ENCODE measurements around the gene FEZF1. TPM values are rescaled to one million over a fixed set of nuclear protein-coding genes. Genes with fewer than 3 reads are reported as not detected.
A peak's percentile ranks its signal among the peaks of the same experiment; 100 is the strongest.

FEZF1 gene
- total RNA-seq, 2 donors from 2014 or later, result 0.22 TPM; not detected in 1

DNA sequence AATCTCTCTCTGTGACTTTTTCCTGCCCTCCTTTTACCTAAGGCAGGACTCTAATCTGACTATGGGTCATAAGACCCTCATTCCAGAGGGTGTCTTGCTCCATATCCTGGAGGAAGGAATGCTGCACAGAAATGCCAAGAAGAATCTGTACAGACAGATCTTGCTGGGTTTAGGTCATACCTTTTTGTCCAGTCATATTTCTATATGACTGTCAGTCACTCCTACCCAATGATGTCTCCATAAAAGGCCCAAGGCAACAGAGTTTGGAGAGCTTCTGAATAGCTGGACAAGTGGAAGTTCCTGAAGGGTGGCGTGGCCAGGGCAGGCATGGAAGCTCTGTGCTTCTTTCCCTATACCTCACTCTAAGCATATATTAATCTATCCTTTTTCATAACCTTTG lies 47.5 kb downstream of the FEZF1 start:
- Mint-ChIP-seq H3K4me1 (peaks cover 37% of the 10 kb centered on the region), H3K36me3 (ENCODE audit: low read depth) (no peaks in the 10 kb centered on the region), H3K27ac (no peak overlapping the region), H3K4me3 (no peak overlapping the region), H3K27me3 (ENCODE audit: insufficient read depth) (peaks cover 71% of the 10 kb centered on the region), H3K9me3 (peaks cover 2% of the 10 kb centered on the region)
- Histone ChIP-seq H3K4me3 (ENCODE audit: low read length) (no peak overlapping the region), H3K27ac (ENCODE audit: low read depth, low read length) (no peak overlapping the region), H3K36me3 (ENCODE audit: control insufficient read depth, insufficient read depth, low read length) (no peaks in the 10 kb centered on the region), H3K9ac (ENCODE audit: extremely low read depth, low read length, poor library complexity, severe bottlenecking) (no peak overlapping the region), H3K27me3 (ENCODE audit: control insufficient read depth, insufficient read depth, low read length, poor library complexity, severe bottlenecking) (peaks cover 79% of the 10 kb centered on the region), H3K9me3 (ENCODE audit: control insufficient read depth, low read length) (no peaks in the 10 kb centered on the region), H3K4me1 (ENCODE audit: control insufficient read depth, insufficient read depth, low read length) (peaks cover 11% of the 10 kb centered on the region)
- WGBS, 2 experiments (ENCODE audit: insufficient coverage in 1 of 2, insufficient read length in 1 of 2), result 100% methylated on average over 1 of the region's 1 CpG; no CpG with 5 or more reads in 1 of the 2 experiments
- no peak for DNase-seq
- TF ChIP-seq CTCF (conservative IDR thresholded peaks at IDR 0.05), result no peak

GRCh38 chr7:122256046-122256445 lies 48.5 kb downstream of the FEZF1 start:
- peaks cover 2% of the 10 kb centered on the region for H3K9me3 Mint-ChIP-seq
- WGBS, 2 experiments (ENCODE audit: insufficient coverage in 1 of 2, insufficient read length in 1 of 2), result 60 to 93% methylated on average over 1 of the region's 1 CpG
- peaks cover 31% of the 10 kb centered on the region for H3K4me1 Mint-ChIP-seq
- H3K27ac ChIP-seq (ENCODE audit: low read depth, low read length), result no peak overlapping the region
- H3K27me3 Mint-ChIP-seq (ENCODE audit: insufficient read depth), result peaks cover 76% of the 10 kb centered on the region
- TF ChIP-seq CTCF (conservative IDR thresholded peaks at IDR 0.05), result no peak
- no peak for DNase-seq
- H3K36me3 ChIP-seq (ENCODE audit: control insufficient read depth, insufficient read depth, low read length), result no peaks in the 10 kb centered on the region
- no peaks in the 10 kb centered on the region for H3K36me3 Mint-ChIP-seq (ENCODE audit: low read depth)
- no peak overlapping the region for H3K9ac ChIP-seq (ENCODE audit: extremely low read depth, low read length, poor library complexity, severe bottlenecking)
- peaks cover 11% of the 10 kb centered on the region for H3K4me1 ChIP-seq (ENCODE audit: control insufficient read depth, insufficient read depth, low read length)
- no peak overlapping the region for H3K27ac Mint-ChIP-seq
- H3K4me3 Mint-ChIP-seq, result no peak overlapping the region
- peaks cover 83% of the 10 kb centered on the region for H3K27me3 ChIP-seq (ENCODE audit: control insufficient read depth, insufficient read depth, low read length, poor library complexity, severe bottlenecking)
- H3K9me3 ChIP-seq (ENCODE audit: control insufficient read depth, low read length), result no peaks in the 10 kb centered on the region
- H3K4me3 ChIP-seq (ENCODE audit: low read length), result no peak overlapping the region

- Histone ChIP-seq H3K27ac (ENCODE audit: low read depth, low read length) (no peak overlapping the region), H3K9ac (ENCODE audit: extremely low read depth, low read length, poor library complexity, severe bottlenecking) (no peak overlapping the region), H3K4me3 (ENCODE audit: low read length) (no peak overlapping the region), H3K9me3 (ENCODE audit: control insufficient read depth, low read length) (no peaks in the 10 kb centered on the region), H3K36me3 (ENCODE audit: control insufficient read depth, insufficient read depth, low read length) (no peaks in the 10 kb centered on the region), H3K4me1 (ENCODE audit: control insufficient read depth, insufficient read depth, low read length) (peaks cover 11% of the 10 kb centered on the region), H3K27me3 (ENCODE audit: control insufficient read depth, insufficient read depth, low read length, poor library complexity, severe bottlenecking) (peaks cover 83% of the 10 kb centered on the region)
- peak; percentile 59 for DNase-seq
- H3K4me1 Mint-ChIP-seq, result peaks cover 28% of the 10 kb centered on the region
- WGBS, 2 experiments (ENCODE audit: insufficient coverage in 1 of 2, insufficient read length in 1 of 2), result 6% methylated on average over 1 of the region's 1 CpG; no CpG with 5 or more reads in 1 of the 2 experiments
- peaks cover 2% of the 10 kb centered on the region for H3K9me3 Mint-ChIP-seq
- no peak overlapping the region for H3K27ac Mint-ChIP-seq
- no peak for TF ChIP-seq CTCF (conservative IDR thresholded peaks at IDR 0.05)
- no peaks in the 10 kb centered on the region for H3K36me3 Mint-ChIP-seq (ENCODE audit: low read depth)
- peaks cover 77% of the 10 kb centered on the region for H3K27me3 Mint-ChIP-seq (ENCODE audit: insufficient read depth)
- no peak overlapping the region for H3K4me3 Mint-ChIP-seq
Observed at GRCh38 chr7:122255454-122255853, 49.1 kb downstream of the FEZF1 start.

Other genes with a start within 250 kb of the FEZF1 start
- gene AASS, start 160.5 kb downstream of the FEZF1 start, total RNA-seq, result 10 to 100 TPM; 60.5 to 99.7 TPM